ENCODE data around the gene MCF2. TPM values are rescaled to one million over a fixed set of nuclear protein-coding genes. Genes with fewer than 3 reads are reported as not detected.

Gene MCF2
- total and polyA plus RNA-seq, 2 of the 4 experiments (the other 2 are of a cell fraction): 0.07 TPM; not detected in 1

- no CpG with 5 or more reads among the region's 3 CpGs for WGBS, 2 experiments (ENCODE audit: extremely low coverage in 2 of 2, insufficient read length in 1 of 2)
- BruUV-seq (replicated peaks): no TSS peak
- H2BK20ac ChIP-seq (ENCODE audit: low read depth, low read length): no peak overlapping the region
- H4K20me1 ChIP-seq (ENCODE audit: insufficient read depth, low read length): no peaks in the 10 kb centered on the region
- H3K4ac ChIP-seq (ENCODE audit: low read depth, low read length): no peak overlapping the region
- no peak overlapping the region for H4K5ac ChIP-seq (ENCODE audit: low read depth, low read length)
- H3K18ac ChIP-seq (ENCODE audit: low read depth, low read length): no peak overlapping the region
- no peak overlapping the region for H3K27ac ChIP-seq (ENCODE audit: insufficient read depth, low read length)
- H3K4me1 ChIP-seq (ENCODE audit: control insufficient read depth, insufficient read depth, low read length): no peaks in the 10 kb centered on the region
- ChIA-PET CTCF (interaction anchor here (0.8 to 1.1 kb wide), 2 partner anchors 8 to 189 kb away, joined by 3 read pairs; no protein-coding TSS in a partner anchor), POLR2A (ENCODE audit: unreplicated experiment) (no interaction called here)
- intact Hi-C loops (cut with micrococcal nuclease) (no loop called here), in situ Hi-C loops (cut with MboI; ENCODE audit: low sequenced_read_pairs) (no loop called here), dilution Hi-C loops (cut with HindIII; ENCODE audit: low sequenced_read_pairs, unreplicated experiment) (no loop called here)
- no peak overlapping the region for H2AK5ac ChIP-seq (ENCODE audit: low read depth, low read length)
- no peak overlapping the region for H2AFZ ChIP-seq (replicated peaks; ENCODE audit: low read length, poor library complexity)
- H3K56ac ChIP-seq (ENCODE audit: extremely low read depth, insufficient read depth, low read length): no peak overlapping the region
- H2BK5ac ChIP-seq (ENCODE audit: low read depth, low read length, poor library complexity, severe bottlenecking): no peak overlapping the region
- no peak overlapping the region for H3K4me2 ChIP-seq (ENCODE audit: low read depth, low read length)
- DNase-seq (no peak), ATAC-seq (ENCODE audit: low read depth) (no peak)
- no peak overlapping the region for H2BK120ac ChIP-seq (ENCODE audit: low read depth, low read length)
- no peaks in the 10 kb centered on the region for H3K36me3 ChIP-seq (ENCODE audit: control insufficient read depth, insufficient read depth, low read length)
- TF ChIP-seq MAFK (IDR thresholded peaks at IDR 0.05; ENCODE audit: low read depth, low read length) (no peak), CTCF (conservative IDR thresholded peaks at IDR 0.05; ENCODE audit: low read depth, low read length) (no peak), MXI1 (IDR thresholded peaks at IDR 0.05; ENCODE audit: borderline replicate concordance, low read depth, low read length) (no peak), BHLHE40 (IDR thresholded peaks at IDR 0.05; ENCODE audit: low read depth, low read length) (no peak), RAD21 (IDR thresholded peaks at IDR 0.05; ENCODE audit: low read length) (no peak)
- no peak overlapping the region for H3K14ac ChIP-seq (replicated peaks; ENCODE audit: low read depth, low read length)
- no peaks in the 10 kb centered on the region for H3K27me3 ChIP-seq (ENCODE audit: control insufficient read depth, insufficient read depth, low read length)
- H3K9ac ChIP-seq (ENCODE audit: low read depth, low read length): no peak overlapping the region
- no peak overlapping the region for H3K4me3 ChIP-seq (ENCODE audit: insufficient read depth, low read depth, low read length)
- no peak overlapping the region for H3K23ac ChIP-seq (ENCODE audit: low read depth, low read length)
- no peak overlapping the region for H4K8ac ChIP-seq (ENCODE audit: low read depth in 2 of 2, low read length in 2 of 2)
- H2BK15ac ChIP-seq (ENCODE audit: low read depth, low read length): no peak overlapping the region
- H2AK9ac ChIP-seq (replicated peaks; ENCODE audit: low read depth, low read length, poor library complexity): no peak overlapping the region
- no peaks in the 10 kb centered on the region; the same call in 1 of the 2 replicates for H3K9me1 ChIP-seq (ENCODE audit: insufficient read depth, low read length)
- no peak overlapping the region for H4K91ac ChIP-seq (ENCODE audit: insufficient read depth, low read depth, low read length)
- H3K9me3 ChIP-seq (ENCODE audit: control insufficient read depth, insufficient read depth, low read length): no peaks in the 10 kb centered on the region
- H3K79me1 ChIP-seq (ENCODE audit: low read depth in 1 of 2, low read length in 2 of 2): no peaks in the 10 kb centered on the region; a peak in 1 of 4 replicates
Measured at GRCh38 chrX:139751053-139751452, 43.1 kb upstream of the MCF2 start.
